ENCODE measurements around the gene C3orf18. TPM values are rescaled to one million over a fixed set of nuclear protein-coding genes. Genes with fewer than 3 reads are reported as not detected.
A peak's percentile ranks its signal among the peaks of the same experiment; 100 is the strongest.

C3orf18 gene
- total and polyA plus RNA-seq, 9 of the 15 experiments (the other 6 are each of a cell fraction or from before 2014, with no cell fraction given), result 0.01 to 2.3 (median 0.94) TPM

GRCh38 chr3:50537421-50538129 is 30.0 kb downstream of the C3orf18 start:
- ATAC-seq (0 out of 3 replicates have a peak, but pooled peaks have one; percentile 3), DNase-seq (ENCODE audit: extremely low read depth in 1 of 4, low spot score in 3 of 4) (peak; percentile 33 to 67 (median 50)), FAIRE-seq (peak; percentile 75)
- Histone ChIP-seq H3K36me3 (ENCODE audit: control insufficient read depth, insufficient read depth, low read length) (no peaks in the 10 kb centered on the region), H3K4me2 (ENCODE audit: insufficient read depth, low read length) (peak overlapping the region; percentile 55), H3K4me1 (replicated peaks in 1 of 2; ENCODE audit: control insufficient read depth in 2 of 2, insufficient read depth in 2 of 2, low read length in 2 of 2) (peaks cover 34 to 72% of the 10 kb centered on the region in 2 experiments), H3K27me3 (ENCODE audit: control insufficient read depth in 2 of 2, insufficient read depth in 2 of 2, low read length in 2 of 2) (no peaks in the 10 kb centered on the region), H2AFZ (ENCODE audit: low read depth, low read length) (peak overlapping the region; percentile 55; the same call in 1 of the 2 replicates), H3K79me2 (ENCODE audit: control insufficient read depth, insufficient read depth, low read length) (no peaks in the 10 kb centered on the region), H3K9ac (ENCODE audit: insufficient read depth in 1 of 2, low read depth in 2 of 2, low read length in 2 of 2) (peak overlapping the region; percentile 20 to 72; a peak in 3 of 4 replicates), H4K20me1 (replicated peaks; ENCODE audit: control insufficient read depth, insufficient read depth, low read length) (no peaks in the 10 kb centered on the region), H3K27ac (ENCODE audit: extremely low read depth, low read depth, low read length) (peak overlapping the region; percentile 52; the same call in 2 of the 3 replicates), H3K9me1 (ENCODE audit: control insufficient read depth, insufficient read depth, low read length) (no peaks in the 10 kb centered on the region), H3K9me3 (replicated peaks; ENCODE audit: control insufficient read depth, insufficient read depth, low read depth, low read length) (no peaks in the 10 kb centered on the region), H3K4me3 (no peak overlapping the region)
- ChIA-PET CTCF (ENCODE audit: low intra/inter-chr PET ratio) (no interaction called here), POLR2A (no interaction called here)
- BruUV-seq (replicated peaks), result no TSS peak
- WGBS (ENCODE audit: insufficient coverage, low coverage, missing lambda C conversion rate), result 22% methylated on average over 4 of the region's 4 CpGs
- intact Hi-C loops (cut with micrococcal nuclease) (no loop called here), in situ Hi-C loops (cut with MboI) (no loop called here)
- TF ChIP-seq KDM1A (IDR thresholded peaks at IDR 0.05), result peak in 1 of 2 experiments; percentile 32; a peak in 1 of 4 replicates
- TF ChIP-seq KDM5B (IDR thresholded peaks at IDR 0.05; ENCODE audit: insufficient replicate concordance, low read depth, low read length), result no peak
- peak; percentile 31 for TF ChIP-seq PRDM10 (IDR thresholded peaks at IDR 0.05; ENCODE audit: partially characterized antibody)
- TF ChIP-seq ZKSCAN1 (IDR thresholded peaks at IDR 0.05; ENCODE audit: low read depth, low read length), result 0 out of 2 replicates have a peak, but pooled peaks have one; percentile 54
- peak; percentile 53; the same call in 1 of the 2 replicates for TF ChIP-seq BCOR (IDR thresholded peaks at IDR 0.05)
- no peak for TF ChIP-seq MTF1 (CRISPR knock-in tag; IDR thresholded peaks at IDR 0.05; ENCODE audit: borderline replicate concordance)
- TF ChIP-seq MAFF (IDR thresholded peaks at IDR 0.05; ENCODE audit: low read length), result no peak
- peak; percentile 47; the same call in 1 of the 2 replicates for TF ChIP-seq EGR1 (conservative IDR thresholded peaks at IDR 0.05)
- no peak for TF ChIP-seq CHD4 (IDR thresholded peaks at IDR 0.05; ENCODE audit: insufficient read depth, insufficient replicate concordance, low read depth, low read length, poor library complexity, severe bottlenecking)
- no peak for TF ChIP-seq HLTF (IDR thresholded peaks at IDR 0.05)
- peak; percentile 30; the same call in 1 of the 2 replicates for TF ChIP-seq CBFA2T3 (IDR thresholded peaks at IDR 0.05)
- no peak for TF ChIP-seq CBFA2T2 (conservative IDR thresholded peaks at IDR 0.05)
- TF ChIP-seq TCF3 (CRISPR knock-in tag; IDR thresholded peaks at IDR 0.05), result peak; percentile 17; the same call in 1 of the 2 replicates
- no peak for TF ChIP-seq FOXP4 (CRISPR knock-in tag; IDR thresholded peaks at IDR 0.05; ENCODE audit: borderline replicate concordance)
- TF ChIP-seq SAP30 (IDR thresholded peaks at IDR 0.05; ENCODE audit: borderline replicate concordance, insufficient read depth, low read depth, low read length, poor library complexity, severe bottlenecking), result no peak
- TF ChIP-seq NR2C1 (IDR thresholded peaks at IDR 0.05), result no peak
- no peak for TF ChIP-seq NR2C1 (tag; IDR thresholded peaks at IDR 0.05)
